IPS-NIHi7 (cell line): ENCODE data around the gene UNKL.

ENCODE experiments used
- DNase-seq: peaks from one replicate; pipeline ENCODE4 v3.0.0; 2012; ENCODE audit warnings: mixed read lengths; ENCODE audit errors: extremely low spot score

UNKL gene, protein sequence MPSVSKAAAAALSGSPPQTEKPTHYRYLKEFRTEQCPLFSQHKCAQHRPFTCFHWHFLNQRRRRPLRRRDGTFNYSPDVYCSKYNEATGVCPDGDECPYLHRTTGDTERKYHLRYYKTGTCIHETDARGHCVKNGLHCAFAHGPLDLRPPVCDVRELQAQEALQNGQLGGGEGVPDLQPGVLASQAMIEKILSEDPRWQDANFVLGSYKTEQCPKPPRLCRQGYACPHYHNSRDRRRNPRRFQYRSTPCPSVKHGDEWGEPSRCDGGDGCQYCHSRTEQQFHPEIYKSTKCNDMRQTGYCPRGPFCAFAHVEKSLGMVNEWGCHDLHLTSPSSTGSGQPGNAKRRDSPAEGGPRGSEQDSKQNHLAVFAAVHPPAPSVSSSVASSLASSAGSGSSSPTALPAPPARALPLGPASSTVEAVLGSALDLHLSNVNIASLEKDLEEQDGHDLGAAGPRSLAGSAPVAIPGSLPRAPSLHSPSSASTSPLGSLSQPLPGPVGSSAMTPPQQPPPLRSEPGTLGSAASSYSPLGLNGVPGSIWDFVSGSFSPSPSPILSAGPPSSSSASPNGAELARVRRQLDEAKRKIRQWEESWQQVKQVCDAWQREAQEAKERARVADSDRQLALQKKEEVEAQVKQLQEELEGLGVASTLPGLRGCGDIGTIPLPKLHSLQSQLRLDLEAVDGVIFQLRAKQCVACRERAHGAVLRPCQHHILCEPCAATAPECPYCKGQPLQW

DNA sequence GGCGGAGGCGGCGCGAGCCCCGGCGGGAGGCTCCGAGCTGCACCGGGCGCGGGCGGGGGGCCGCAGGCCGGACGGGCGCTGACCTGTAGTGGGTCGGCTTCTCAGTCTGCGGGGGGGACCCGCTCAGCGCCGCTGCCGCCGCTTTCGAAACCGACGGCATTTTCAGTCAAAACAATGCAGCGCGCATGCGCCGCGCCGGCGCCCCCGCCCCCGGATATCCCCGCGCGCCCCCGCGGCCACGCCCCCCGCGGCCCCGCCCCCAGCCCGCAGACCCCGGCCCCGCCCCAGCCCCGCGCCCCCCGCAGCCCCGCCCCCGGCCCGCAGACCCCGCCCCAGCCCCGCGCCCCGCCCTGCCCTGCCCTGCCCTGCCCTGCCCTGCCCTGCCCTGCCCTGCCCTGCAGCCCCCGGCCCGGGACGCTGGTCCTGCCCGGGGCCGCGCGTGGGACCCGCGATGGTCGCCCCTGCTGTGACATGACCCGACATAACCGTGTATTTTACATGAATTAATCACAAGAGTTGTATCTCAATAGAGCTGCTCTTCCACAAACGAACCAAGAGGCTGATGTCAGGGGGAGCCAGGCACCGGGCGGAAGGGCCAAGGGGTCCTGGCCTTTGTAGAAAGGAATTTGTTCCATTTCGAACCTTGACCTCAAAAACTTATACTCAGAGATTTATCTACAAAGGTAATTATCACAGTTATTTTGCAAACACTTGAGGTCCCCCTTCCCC, at the start of gene UNKL:
Gene UNKL (minus strand): TSS at position 173 of the 729 bp plus-strand sequence. CDS start 13 bp downstream, at position 160.
- DNase-seq: peak; percentile 89

DNA sequence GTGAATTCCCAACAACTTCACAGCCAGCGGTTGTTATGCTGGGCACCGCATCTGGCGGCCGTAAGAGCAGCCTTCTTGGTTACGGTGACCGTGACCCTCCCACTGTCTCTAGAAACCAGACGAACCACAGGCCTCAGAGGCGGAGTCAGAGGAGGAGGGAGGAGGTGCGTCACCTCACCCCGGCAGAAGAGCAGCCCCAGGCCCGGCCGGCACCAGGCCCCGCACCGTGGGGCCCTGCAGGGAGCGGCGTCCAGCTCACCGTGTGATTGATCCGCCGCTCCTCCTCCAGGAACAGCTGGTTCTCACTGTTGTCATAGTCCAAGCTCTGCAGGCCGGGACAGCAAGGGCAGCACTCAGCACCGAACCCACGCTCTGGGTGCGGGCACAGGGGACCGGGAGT, 46.6 kb upstream of the UNKL start:
- no peak for DNase-seq

DNA sequence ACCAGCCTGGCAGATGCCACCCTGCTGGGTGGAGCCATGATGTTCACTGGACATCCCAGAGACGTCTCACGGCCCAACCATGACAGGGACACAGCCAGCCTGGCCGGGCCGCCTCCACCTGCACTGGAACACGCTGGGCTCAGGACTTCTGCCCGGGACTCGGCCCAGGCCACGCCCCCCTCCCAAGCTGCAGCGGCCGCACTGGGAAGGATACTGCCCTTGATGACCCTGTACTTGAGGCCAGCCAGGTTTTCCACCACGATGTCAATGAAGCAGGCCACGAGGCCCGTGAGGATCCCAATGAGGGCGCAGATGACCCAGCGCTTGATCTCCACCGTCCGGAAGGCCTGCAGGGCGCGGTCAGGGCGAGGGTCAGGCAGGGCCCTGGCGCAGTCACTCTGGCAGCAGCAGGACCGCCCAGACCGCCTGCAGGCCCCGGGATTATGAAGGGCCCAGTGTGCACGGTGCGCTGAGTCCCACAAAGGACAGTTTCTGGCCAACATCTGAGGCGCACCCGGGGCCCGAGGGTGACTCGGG, 46.2 kb upstream of the UNKL start:
- no peak for DNase-seq

DNA sequence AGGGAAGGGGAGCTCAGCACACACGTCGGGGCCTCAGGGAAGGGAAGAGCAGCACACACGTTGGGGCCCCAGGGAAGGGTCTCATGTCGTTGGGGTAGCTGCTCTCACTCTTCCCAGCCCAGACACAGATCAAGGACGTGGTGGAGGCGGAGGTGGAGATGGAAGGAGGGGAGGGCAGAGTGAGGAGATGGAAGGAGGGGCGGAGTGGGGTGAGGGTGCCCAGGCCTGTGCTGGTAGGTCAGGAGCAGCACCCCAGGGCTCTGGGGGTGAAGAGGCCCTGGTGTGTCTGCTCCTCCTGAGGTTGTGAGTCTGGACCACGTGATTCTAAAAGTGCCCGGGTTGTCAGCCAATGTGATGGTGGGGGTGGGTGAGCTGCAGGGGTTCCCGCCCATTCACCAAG, 45.5 kb upstream of the UNKL start:
- DNase-seq: no peak

DNA sequence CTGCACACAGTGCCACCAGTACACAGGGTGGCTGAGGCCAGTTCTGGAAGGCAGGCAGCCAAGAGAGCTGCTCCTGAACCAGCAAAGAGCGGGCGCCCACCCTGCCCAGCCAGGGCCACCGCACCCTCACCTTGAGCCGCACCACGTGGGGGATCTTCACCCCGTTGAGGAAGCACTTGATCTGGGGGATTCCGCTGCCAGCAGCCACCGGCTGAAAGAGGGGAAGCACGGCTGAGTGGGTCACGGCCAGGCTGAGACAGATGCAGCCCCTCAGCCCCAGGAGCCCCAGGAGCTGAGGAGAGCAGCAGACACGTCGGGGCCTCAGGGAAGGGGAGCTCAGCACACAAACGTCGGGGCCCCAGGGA, 44.5 kb upstream of the UNKL start:
- DNase-seq: no peak

DNA sequence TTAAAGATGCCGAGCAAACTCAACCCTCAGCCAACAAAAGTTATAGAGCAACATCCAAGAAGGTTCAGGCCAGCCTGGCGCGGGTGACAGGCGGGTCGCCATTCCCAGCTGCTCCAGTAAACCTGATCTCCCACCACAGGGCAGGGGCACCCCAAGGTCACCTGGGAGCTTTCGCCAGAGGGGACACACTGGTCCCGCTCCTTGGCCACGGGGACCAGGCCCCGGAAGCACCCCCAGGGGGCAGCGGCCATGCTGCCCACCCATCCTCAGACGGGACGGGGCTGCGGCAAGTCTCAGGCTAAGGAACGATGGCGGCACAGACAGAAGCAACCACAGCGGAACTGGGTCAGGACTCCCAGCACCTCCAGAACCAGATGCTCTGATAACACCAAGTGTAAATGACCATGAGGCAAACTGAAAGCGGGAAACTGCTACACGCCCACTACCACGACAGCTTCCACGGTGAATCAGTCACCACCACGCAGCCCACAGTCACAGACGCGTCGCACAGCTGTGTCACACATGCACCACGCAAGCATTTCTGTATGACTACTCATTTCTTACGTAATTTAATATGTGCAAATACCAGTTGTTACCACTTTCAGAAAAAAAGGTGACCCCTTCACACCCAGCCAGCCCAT, 44.0 kb upstream of the UNKL start:
- DNase-seq: no peak

DNA sequence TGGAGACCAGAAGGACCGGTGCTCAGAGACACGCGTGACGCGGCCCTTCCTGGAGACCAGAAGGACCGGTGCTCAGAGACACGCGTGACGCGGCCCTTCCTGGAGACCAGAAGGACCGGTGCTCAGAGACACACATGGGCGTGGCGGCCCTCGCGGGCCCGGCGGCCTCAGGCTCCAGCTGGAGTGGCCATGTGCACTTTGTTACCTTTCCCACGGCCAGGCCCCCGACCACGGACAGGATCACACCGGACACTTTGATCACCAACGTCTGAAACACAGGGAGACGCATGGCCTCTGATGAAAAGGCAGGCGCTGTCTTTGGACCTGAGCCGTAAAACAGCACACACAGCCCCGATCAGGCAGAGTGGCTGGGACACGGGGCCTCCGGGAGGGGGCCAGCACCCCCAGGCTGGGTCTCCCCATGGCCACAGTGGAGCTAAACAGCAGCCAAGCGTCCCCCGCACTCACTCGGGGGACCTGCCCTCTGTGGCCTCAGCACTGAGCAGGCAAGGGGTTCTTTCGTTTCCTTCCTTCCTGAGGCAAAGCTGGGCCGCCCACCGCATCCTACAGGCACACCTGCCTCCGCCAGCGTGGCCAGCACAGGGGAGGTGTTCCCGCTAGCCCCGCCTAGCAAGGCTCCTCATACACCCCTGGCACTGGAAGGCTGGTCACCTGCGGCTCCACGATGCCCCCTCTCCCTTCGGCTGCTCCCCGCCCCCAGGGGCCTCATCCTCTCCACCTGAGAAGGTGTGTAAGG, 43.2 kb upstream of the UNKL start:
- DNase-seq: no peak

DNA sequence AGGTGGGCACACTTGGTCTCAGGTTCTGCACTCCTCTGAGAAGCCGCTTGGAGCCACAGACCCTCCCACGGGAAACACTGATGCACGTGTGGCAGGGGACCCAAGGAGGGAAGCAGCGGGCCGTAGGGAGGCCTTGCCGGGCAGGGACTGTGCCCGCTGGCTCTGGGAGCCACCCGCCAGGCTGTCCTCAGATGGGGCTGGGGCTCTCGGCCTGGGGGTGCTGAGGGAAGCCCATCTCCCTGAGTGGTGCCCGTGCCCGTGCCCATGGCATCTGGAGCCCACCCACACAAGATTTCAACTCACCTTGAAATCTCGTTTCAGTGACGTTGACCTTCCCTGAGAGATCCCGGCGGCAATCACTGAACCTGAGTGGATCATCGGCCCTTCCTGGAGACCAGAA, 42.4 kb upstream of the UNKL start:
- no peak for DNase-seq

DNA sequence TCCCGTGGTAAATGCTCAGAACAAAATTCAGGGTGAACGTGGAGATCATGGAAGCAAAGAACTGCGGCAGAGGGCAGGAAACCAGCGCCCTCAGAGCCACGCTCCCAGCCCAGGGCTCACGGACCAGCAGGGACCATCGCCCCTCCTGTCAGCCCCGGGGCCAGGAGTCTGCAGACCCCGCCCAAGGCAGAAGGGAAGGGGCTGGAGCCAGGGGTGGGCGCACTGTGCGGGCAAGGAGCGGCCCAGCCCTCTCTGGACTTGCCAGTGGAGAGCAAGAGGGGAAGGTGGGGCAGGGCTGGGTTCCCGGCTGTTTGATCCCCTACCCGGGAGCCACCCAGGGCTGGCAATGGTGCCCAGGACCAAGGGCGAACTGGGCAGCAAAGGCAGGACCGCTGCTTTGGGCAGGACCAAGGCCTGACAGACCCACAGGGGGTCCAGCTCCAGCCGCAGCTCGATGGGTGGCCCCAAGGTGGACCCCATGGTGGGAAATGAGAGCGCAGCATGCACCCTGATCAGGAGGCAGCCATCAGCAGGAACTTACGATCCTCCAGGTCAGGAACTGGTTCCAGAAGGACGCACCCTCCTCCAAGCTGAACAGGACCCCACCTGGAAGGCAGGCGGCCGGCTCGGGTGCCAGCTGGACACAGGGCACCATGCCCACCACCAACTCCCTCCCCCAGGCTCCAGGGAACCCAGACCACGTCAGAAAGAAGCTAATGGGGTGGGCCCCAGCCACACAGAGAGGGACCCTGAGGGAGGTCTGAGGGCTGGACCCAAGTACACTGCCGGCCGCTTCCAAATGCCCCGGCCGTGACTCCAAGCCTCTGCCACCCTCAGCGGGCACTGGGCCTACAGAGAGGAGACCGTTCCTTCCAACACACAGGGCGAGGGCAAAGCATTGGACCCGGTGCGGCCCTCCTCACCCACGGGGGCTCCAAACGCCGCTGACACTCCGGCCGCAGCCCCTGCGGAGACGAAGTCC, 41.0 kb upstream of the UNKL start:
- no peak for DNase-seq

DNA sequence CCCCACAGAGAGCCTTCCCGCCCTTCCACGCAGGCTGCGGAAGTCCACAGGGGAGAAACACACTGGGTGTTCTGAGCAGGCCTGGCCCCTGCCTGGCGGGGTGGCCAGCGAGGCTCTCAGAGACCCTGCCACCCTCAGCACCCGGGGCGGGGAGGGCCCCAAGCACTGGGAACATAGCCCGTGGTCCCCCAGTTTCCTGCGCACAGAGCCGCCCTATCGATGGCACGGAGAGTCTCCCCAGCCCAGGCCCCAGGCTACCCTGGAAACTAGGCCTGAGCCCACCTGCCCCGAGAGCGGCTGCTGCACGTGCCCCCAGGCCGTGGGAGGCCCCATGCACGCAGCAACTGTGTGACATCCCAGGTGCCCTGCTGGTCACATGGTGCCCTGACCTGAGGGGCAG, 40.1 kb upstream of the UNKL start:
- no peak for DNase-seq

DNA sequence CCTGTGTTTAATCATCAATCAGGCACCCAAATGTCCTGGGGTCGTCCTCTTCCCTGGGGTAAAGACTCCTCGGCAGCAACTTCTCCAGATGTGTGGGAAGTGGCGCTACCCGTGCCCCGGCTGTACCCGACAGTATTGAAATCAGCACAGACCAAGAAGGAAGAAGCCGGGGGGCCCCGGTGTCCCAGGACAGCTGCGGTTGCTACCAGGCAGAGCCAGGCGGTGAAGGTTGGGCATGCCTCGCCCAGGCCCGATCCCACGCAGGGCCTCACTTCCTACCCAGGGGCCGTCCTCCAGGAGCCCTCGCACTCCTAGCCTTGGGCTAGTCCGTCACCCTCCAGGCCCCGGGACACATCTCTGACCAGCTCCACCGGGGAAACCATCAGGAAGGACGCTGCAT, 38.8 kb upstream of the UNKL start:
- no peak for DNase-seq

DNA sequence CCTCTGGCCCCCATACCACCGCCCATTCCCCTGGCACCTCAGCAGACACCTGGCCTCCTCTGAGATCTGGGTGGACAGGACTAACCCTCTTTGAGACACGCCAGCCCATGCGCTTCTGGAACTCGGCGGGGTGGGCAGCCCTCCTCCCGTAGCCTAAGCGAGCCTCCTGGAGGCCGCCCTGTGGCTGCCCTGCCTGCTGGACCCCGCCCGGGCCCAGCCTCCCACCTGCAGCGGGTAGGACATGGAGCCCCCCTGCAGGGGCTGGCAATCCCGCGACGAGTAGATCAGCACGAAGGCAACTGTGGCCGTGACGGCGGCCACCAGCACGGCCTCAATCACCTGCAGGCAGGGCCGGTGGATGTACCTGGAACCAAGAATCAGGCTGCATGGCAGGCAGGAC, 38.0 kb upstream of the UNKL start:
- no peak for DNase-seq

DNA sequence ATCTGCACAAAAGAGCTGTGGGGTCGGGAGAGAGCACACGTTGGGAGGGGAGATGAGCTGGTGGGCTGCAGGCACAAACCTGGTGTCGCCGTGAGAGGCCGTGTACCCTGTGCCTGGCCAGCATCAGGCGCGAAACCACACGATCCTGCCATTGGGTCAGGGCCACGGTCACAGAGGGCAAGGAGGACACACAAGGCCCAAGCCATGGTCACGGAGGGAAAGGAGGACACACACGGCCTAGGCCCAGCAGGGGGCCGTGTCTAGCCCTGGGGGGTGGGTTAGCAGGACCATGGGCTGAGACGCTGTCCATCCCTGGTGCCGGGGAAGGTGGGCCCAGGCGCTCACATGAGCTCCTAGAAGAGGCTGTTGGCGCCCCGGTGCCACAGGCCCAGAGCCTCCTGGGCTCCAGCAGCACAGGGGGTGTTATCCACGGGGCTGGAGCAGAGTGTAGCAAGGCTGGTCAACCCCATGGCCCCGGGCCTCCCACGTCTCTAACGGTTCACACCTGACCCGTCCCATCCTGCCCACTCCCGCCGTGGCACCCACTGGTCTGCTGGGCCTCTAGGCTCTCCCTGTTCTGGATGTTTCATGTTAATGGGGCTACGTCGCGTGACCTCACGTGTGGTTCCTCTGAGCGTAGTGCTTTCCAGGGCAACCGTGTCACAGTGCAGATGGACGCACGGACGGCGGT, 37.3 kb upstream of the UNKL start:
- no peak for DNase-seq

DNA sequence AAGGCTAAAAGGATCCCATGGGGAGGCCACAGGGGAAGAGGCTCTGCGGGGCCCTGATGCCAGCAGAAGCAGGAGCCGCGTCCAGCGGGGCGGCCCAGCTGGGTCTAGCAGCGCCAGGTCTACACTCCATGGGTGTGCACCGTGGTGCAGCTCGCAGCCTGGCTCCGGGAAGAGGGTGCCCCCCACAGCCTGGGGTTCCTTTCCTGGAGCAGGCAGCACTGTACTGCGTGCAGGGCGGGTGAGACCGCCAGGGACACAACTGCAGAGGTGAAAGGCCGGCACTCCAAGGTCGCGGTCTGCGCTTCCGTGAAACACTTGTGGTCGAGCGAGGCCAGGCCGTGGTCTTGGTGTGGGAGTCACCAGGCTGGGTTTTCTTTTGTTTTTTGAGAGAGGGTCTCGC, 36.3 kb upstream of the UNKL start:
- no peak for DNase-seq

DNA sequence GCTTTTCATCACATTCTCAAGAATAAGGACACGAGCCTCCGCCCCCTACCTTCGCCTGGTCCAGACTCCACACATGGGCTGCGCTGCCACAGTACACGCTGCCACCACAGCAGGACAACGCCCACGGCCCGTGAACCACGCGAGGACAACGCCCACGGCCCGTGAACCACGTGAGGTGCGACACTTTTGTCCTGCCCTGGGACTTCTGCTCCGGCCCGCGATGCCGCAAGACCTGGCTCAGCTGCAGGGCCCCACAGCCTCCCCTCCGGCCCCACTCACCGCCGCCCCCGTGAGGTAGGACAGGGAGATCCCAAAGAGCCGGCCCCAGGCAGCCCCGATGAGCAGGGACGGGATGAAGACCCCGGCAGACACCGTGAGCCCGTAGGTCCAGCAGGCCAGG, 35.7 kb upstream of the UNKL start:
- peak; percentile 67 for DNase-seq

DNA sequence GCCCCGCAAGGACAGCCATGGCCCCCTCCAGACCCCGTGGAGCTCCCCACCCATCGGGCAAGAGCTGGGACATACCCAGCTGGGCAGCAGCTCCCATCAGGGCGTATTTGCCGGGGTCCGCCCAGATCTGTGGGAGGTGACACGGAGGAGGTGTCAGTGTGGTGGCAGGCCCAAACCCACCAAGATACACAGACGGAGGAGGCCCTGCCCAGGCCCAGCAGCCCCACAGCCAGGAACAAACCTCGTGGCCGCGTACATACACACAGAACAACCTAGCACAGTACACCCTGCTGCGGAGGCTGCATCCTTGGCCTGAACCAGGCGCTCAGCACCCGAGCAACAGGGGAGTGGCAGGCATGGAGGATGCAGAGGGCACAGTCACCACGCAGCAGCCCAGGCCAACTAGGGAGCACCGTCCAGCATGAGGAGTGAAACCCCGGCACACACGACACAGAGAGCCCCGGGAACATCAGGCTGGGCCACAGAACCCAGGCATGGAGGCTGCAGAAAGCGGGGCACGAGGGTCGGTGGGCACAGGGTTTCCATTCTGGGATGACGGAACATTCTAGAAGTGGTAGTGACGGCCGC, 34.8 kb upstream of the UNKL start:
- DNase-seq: no peak

DNA sequence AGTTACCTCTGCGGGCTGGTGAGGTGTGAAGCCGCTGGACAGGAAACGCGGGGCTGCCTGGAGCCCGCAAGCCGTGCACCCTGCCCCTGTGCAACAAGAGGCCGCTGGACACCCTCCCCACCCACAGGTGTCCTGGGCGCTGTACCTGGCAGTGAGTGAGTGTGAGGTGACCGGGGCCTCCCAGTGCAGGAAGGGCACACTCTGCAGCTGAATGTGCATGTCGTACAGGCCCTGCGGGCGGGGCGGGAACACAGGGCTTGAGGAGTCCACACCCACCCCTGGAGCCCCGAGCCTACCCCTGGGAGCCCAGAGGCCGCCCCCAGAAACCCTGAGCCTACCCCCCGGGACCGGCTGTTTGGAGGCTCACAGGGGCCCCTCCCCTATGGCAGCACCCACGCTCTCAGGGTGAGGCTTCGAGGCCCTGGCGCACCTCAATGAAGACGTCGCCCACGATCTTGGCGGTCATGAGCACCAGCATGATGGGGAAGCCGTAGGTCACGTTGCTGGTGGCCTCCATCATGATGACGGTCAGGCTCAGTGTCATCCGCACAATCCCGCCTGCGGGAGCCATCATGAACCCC, 34.1 kb upstream of the UNKL start:
- no peak for DNase-seq

DNA sequence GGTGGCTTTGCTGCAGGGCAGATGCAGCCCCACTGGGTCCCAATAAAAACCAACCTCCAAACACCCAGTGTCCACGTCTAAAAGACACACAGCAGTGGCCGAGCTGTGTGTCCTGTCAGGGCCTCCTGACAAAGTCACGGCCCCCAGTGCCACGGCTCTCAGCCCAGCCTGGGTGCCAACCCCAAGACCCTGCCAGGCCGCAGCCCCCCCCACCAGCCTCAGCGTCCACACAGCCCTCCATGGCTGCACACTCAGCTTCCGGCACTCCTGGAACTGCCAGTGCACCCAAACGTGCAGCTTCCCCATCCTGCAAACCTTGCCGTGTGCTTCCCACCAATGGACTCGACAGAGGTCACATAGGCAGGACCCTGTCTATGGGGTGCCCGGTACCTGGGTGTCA, 33.5 kb upstream of the UNKL start:
- no peak for DNase-seq
